Thoracic aorta (tissue), 2 donors: ENCODE results near the gene SPTBN5. TPM values are rescaled to one million over a fixed set of nuclear protein-coding genes. Genes with fewer than 3 reads are reported as not detected.
"Not testable (repeated sequence)": the region's sequence is repeated elsewhere in the genome, so short reads cannot be mapped to it uniquely, and the experiment has no call there.

Experiments used
- ATAC-seq: fragments of 150-250 bp; one replicate; pipeline ENCODE4 v1.8.0; 2017; ENCODE audit warnings: low read depth; ENCODE audit not compliant: insufficient number of reproducible peaks, low FRiP score
- DNase-seq: peaks from one replicate; pipeline ENCODE4 v3.0.0-alpha.2; 2020; ENCODE audit warnings: low spot score
- H3K27ac ChIP-seq, 2 donors: fragments of 200-600 bp; sonication (generic); 1 replicate in 1 of 2; 2 replicates in 1 of 2; pipeline ENCODE4 v1.5.1; 2016; ENCODE audit warnings: mild to moderate bottlenecking in 2 of 2, moderate library complexity in 2 of 2
- H3K27me3 ChIP-seq: fragments of 200-600 bp; sonication (generic); replicated peaks from 2 replicates; pipeline ENCODE4 v1.6.0; 2016; ENCODE audit warnings: mild to moderate bottlenecking; ENCODE audit not compliant: insufficient read depth
- H3K36me3 ChIP-seq: fragments of 200-600 bp; sonication (generic); one replicate; pipeline ENCODE4 v1.5.1; 2016
- H3K4me1 ChIP-seq, 2 donors: fragments of 200-600 bp; sonication (generic); 1 replicate in 1 of 2; 2 replicates in 1 of 2; pipeline versions ENCODE4 v1.5.1 to v1.6.0; 2016; ENCODE audit warnings: low read depth in 2 of 2, mild to moderate bottlenecking in 1 of 2; ENCODE audit not compliant: control insufficient read depth in 1 of 2
- H3K4me3 ChIP-seq: fragments of 200-600 bp; sonication (generic); 2 replicates; pipeline ENCODE4 v1.5.1; 2016; ENCODE audit warnings: mild to moderate bottlenecking
- H3K9me3 ChIP-seq: fragments of 200-600 bp; sonication (generic); 2 replicates; pipeline ENCODE4 v1.5.1; 2016
- total RNA-seq, 2 donors: library from RNA; depleted of rRNA; stranded (reverse); fragments of >200 nt; gene quantifications; one replicate each; pipeline versions ENCODE4 v1.1.0 to v1.2.3, GENCODE V29; 2016
- TF ChIP-seq, protein P1 (sequence below): fragments of 200-600 bp; sonication (generic); IDR thresholded peaks from one replicate; pipeline ENCODE4 v1.5.1; 2019; ENCODE audit warnings: antibody characterized with exemption

The SPTBN5 gene
- total RNA-seq, 2 donors from 2014 or later = 1.3 to 3.9 TPM

DNA sequence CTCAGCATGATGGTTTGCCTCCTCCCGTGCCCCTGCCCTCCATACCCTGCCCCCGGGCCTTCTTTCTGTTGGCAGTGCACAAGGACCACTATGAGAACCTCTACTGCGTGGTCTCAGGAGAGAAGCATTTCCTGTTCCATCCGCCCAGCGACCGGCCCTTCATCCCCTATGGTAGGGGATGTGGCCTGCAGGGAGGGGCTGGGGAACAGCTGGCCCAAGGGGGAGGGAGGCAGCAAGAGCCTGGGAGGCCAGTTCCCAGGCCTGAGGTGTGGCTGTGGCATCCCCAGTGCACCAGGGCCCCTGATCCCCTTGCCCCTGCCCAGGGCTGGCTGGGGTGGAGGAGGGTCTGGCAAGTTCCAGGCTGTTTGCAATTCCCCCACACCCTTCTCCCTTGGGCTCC lies 57.8 kb downstream of the SPTBN5 start:
- H3K27ac ChIP-seq = no peak overlapping the region
- no peaks in the 10 kb centered on the region for H3K4me1 ChIP-seq
- H3K4me3 ChIP-seq = no peak overlapping the region
- no peak for DNase-seq
- no peaks in the 10 kb centered on the region for H3K27me3 ChIP-seq
- H3K36me3 ChIP-seq = peaks cover 12% of the 10 kb centered on the region
- no peak for ATAC-seq
- no peaks in the 10 kb centered on the region for H3K9me3 ChIP-seq
- TF ChIP-seq, protein P1, sequence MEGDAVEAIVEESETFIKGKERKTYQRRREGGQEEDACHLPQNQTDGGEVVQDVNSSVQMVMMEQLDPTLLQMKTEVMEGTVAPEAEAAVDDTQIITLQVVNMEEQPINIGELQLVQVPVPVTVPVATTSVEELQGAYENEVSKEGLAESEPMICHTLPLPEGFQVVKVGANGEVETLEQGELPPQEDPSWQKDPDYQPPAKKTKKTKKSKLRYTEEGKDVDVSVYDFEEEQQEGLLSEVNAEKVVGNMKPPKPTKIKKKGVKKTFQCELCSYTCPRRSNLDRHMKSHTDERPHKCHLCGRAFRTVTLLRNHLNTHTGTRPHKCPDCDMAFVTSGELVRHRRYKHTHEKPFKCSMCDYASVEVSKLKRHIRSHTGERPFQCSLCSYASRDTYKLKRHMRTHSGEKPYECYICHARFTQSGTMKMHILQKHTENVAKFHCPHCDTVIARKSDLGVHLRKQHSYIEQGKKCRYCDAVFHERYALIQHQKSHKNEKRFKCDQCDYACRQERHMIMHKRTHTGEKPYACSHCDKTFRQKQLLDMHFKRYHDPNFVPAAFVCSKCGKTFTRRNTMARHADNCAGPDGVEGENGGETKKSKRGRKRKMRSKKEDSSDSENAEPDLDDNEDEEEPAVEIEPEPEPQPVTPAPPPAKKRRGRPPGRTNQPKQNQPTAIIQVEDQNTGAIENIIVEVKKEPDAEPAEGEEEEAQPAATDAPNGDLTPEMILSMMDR = no peak

GRCh38 chr15:41834096-41834495 lies 59.8 kb downstream of the SPTBN5 start:
- Histone ChIP-seq H3K4me3 (no peak overlapping the region), H3K27ac (no peak overlapping the region), H3K27me3 (no peaks in the 10 kb centered on the region), H3K36me3 (peaks cover 7% of the 10 kb centered on the region), H3K9me3 (no peaks in the 10 kb centered on the region), H3K4me1 (peaks cover 0 to 13% of the 10 kb centered on the region in 2 donors)
- ATAC-seq = no peak
- TF ChIP-seq, protein P1 = no peak
- no peak for DNase-seq

DNA sequence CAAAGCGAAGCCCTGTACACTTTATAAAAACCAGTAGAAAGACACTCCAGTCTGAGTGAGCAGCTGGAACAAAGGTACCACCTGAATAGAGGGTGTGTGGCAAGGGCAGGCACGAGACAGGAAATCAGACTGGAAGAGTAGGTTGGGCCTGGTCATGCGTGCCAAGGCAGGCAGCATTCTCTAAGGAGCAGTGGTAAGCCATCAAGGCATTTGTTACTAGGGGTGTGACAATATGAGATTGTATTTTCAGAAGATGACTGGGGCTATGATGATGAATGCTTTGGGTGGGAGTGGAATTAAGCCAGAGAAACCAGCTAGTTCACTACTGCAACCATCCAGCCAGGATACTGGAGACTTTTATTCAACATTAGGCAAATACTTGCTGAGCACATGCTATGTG lies 61.0 kb downstream of the SPTBN5 start:
- H3K27me3 ChIP-seq = no peaks in the 10 kb centered on the region
- no peak overlapping the region for H3K27ac ChIP-seq
- TF ChIP-seq, protein P1 = no peak
- H3K4me3 ChIP-seq = no peak overlapping the region
- no peak for DNase-seq
- peaks cover 4 to 20% of the 10 kb centered on the region in 2 donors for H3K4me1 ChIP-seq
- ATAC-seq = no peak
- H3K36me3 ChIP-seq = peaks cover 7% of the 10 kb centered on the region
- H3K9me3 ChIP-seq = no peaks in the 10 kb centered on the region

GRCh38 chr15:41832208-41832607 lies 61.6 kb downstream of the SPTBN5 start:
- H3K9me3 ChIP-seq = no peaks in the 10 kb centered on the region
- ATAC-seq (no peak), DNase-seq (no peak)
- no peaks in the 10 kb centered on the region for H3K27me3 ChIP-seq
- H3K27ac ChIP-seq = no peak overlapping the region
- TF ChIP-seq, protein P1 = no peak
- H3K4me1 ChIP-seq = peaks cover 4 to 24% of the 10 kb centered on the region in 2 donors
- H3K36me3 ChIP-seq = peaks cover 7% of the 10 kb centered on the region
- H3K4me3 ChIP-seq = no peak overlapping the region

DNA sequence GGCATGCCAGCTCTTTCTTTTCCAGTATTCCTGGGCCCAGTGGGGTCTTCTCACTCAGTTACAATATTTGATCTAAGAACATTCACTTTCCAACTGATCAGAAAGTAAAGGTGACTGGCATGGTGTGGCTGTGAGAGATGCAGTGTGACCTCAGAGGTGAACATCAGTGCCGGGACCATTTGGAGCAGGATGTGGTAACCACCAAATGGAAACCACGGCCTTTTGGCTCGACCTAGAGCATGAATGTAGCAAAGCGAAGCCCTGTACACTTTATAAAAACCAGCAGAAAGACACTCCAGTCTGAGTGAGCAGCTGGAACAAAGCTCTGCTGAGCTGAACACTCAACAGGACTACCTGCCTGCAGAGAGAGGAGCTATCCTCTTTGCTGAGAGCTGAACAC lies 62.6 kb downstream of the SPTBN5 start:
- H3K27ac ChIP-seq, H3K4me3 ChIP-seq, H3K9me3 ChIP-seq, H3K36me3 ChIP-seq, ATAC-seq, H3K27me3 ChIP-seq, DNase-seq: not testable (repeated sequence)
- peaks cover 4 to 25% of the 10 kb centered on the region in 2 donors for H3K4me1 ChIP-seq

DNA sequence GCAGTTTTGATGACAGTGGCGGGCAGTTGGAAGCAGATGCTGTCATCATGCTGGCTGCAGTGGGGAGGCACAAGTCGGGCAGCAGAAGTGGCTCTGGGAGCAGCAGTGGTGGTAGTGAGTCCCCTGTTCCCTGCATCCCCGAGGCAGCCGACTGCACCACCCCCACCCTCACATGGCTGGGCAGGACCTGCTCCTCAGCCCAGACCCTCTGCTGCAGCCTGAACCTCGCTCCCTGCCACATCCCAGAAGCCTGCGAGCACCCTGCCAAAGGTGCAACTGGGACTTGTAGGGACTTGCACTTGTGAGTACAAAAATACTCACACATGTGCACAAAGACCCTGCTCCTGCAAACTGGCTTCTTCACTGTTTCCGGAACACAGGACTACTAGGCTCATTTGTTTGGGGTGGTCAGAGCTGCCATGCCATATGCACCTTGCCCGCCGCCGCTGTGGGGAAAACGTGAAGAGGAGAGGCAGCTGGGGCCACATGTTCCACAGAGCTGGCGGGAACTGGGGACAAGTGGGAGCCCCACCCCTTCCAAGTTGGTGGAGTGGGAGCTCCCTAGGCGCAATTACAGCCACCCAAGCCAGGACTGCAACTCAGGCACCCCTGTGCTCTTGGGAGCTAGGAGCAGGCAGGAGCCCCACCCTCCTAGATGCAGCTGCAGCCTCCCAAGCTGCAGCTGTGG lies 63.8 kb downstream of the SPTBN5 start:
- H3K4me1 ChIP-seq = peaks cover 4 to 25% of the 10 kb centered on the region in 2 donors
- ATAC-seq (no peak), DNase-seq (no peak)
- H3K9me3 ChIP-seq = no peaks in the 10 kb centered on the region
- no peak overlapping the region for H3K4me3 ChIP-seq
- TF ChIP-seq, protein P1 = no peak
- peaks cover 3% of the 10 kb centered on the region for H3K36me3 ChIP-seq
- H3K27me3 ChIP-seq = no peaks in the 10 kb centered on the region
- H3K27ac ChIP-seq = no peak overlapping the region
